WTC11 (cell line): ENCODE results near the gene RHBDL1. TPM values are rescaled to one million over a fixed set of nuclear protein-coding genes. Genes with fewer than 3 reads are reported as not detected.

Source experiments
- ATAC-seq: fragments of 200-7000 bp; cut with Tn5 transposase; 2 replicates; pipeline ENCODE4 v1.10.0; 2021; ENCODE audit warnings: mild to moderate bottlenecking, moderate library complexity
- CTCF ChIA-PET: fragments of 300-600 bp; sonication (Branson Sonifier 250); formaldehyde crosslinking; loops from one replicate; lab custom pipeline; 2021; ENCODE audit warnings: antibody characterized with exemption; lab: Charles Lee
- POLR2A ChIA-PET: fragments of 350-600 bp; sonication (Branson Sonifier 250); formaldehyde crosslinking; loops from one replicate; lab custom pipeline; 2021; ENCODE audit warnings: antibody characterized with exemption; lab: Charles Lee
- DNase-seq: peaks from one replicate; pipeline ENCODE4 v3.0.0; 2021; ENCODE audit warnings: low spot score
- H3K27ac Mint-ChIP-seq: 2 replicates; pipeline ENCODE4 v1.8.0; 2021; ENCODE audit warnings: mixed read lengths
- H3K27me3 Mint-ChIP-seq: 2 replicates; pipeline ENCODE4 v1.8.0; 2021; ENCODE audit warnings: low read depth, mild to moderate bottlenecking, moderate library complexity, mixed read lengths
- H3K36me3 Mint-ChIP-seq: 2 replicates; pipeline ENCODE4 v1.8.0; 2021; ENCODE audit warnings: mixed read lengths
- H3K4me1 Mint-ChIP-seq: 2 replicates; pipeline ENCODE4 v1.8.0; 2022; ENCODE audit warnings: mixed read lengths
- H3K4me3 Mint-ChIP-seq: 2 replicates; pipeline ENCODE4 v1.8.0; 2021; ENCODE audit warnings: mild to moderate bottlenecking, moderate library complexity, mixed read lengths
- H3K9me3 Mint-ChIP-seq: 2 replicates; pipeline ENCODE4 v1.8.0; 2021; ENCODE audit warnings: mixed read lengths
- AR ChIP-seq: fragments of 250-450 bp; sonication (Bioruptor Pico); IDR thresholded peaks from 2 replicates; pipeline ENCODE4 v1.9.0; 2021; ENCODE audit warnings: mild to moderate bottlenecking
- ATF1 ChIP-seq: sonication (generic); formaldehyde crosslinking; IDR thresholded peaks from 2 replicates; pipeline ENCODE4 v1.8.1; 2023; ENCODE audit warnings: mild to moderate bottlenecking, moderate library complexity, missing genetic modification reagents
- CREB1 ChIP-seq: sonication (generic); formaldehyde crosslinking; IDR thresholded peaks from 2 replicates; pipeline ENCODE4 v1.8.0; 2023; ENCODE audit warnings: mild to moderate bottlenecking, missing genetic modification reagents
- EMX1 ChIP-seq: fragments of 250-450 bp; sonication (Bioruptor Pico); IDR thresholded peaks from 2 replicates; pipeline ENCODE4 v1.8.0; 2021; ENCODE audit warnings: mild to moderate bottlenecking
- ERG ChIP-seq: fragments of 250-450 bp; sonication (Bioruptor Pico); IDR thresholded peaks from 2 replicates; pipeline ENCODE4 v1.8.0; 2021; ENCODE audit warnings: mild to moderate bottlenecking
- ETV6 ChIP-seq: sonication (generic); formaldehyde crosslinking; IDR thresholded peaks from 2 replicates; pipeline ENCODE4 v1.8.1; 2022; ENCODE audit warnings: mild to moderate bottlenecking, missing genetic modification reagents
- HMGA2 ChIP-seq: fragments of 250-450 bp; sonication (Bioruptor Pico); IDR thresholded peaks from 2 replicates; pipeline ENCODE4 v1.4.0; 2021; ENCODE audit warnings: mild to moderate bottlenecking, moderate library complexity
- HMGXB4 ChIP-seq: sonication (generic); formaldehyde crosslinking; IDR thresholded peaks from 2 replicates; pipeline ENCODE4 v1.8.1; 2023; ENCODE audit warnings: mild to moderate bottlenecking, moderate library complexity, missing genetic modification reagents
- KAT7 ChIP-seq: sonication (generic); formaldehyde crosslinking; IDR thresholded peaks from 2 replicates; pipeline ENCODE4 v1.8.1; 2023; ENCODE audit warnings: missing genetic modification reagents, mild to moderate bottlenecking, borderline replicate concordance
- MXD4 ChIP-seq: fragments of 250-450 bp; sonication (Bioruptor Pico); IDR thresholded peaks from 2 replicates; pipeline ENCODE4 v1.8.0; 2021; ENCODE audit warnings: mild to moderate bottlenecking, moderate library complexity, borderline replicate concordance
- MYBL2 ChIP-seq: sonication (generic); formaldehyde crosslinking; IDR thresholded peaks from 2 replicates; pipeline ENCODE4 v1.8.1; 2023; ENCODE audit warnings: mild to moderate bottlenecking, moderate library complexity, missing genetic modification reagents
- NFATC4 ChIP-seq: fragments of 250-450 bp; sonication (Bioruptor Pico); IDR thresholded peaks from 2 replicates; pipeline ENCODE4 v1.9.0; 2021; ENCODE audit warnings: mild to moderate bottlenecking
- OVOL2 ChIP-seq: fragments of 250-450 bp; sonication (Bioruptor Pico); IDR thresholded peaks from 2 replicates; pipeline ENCODE4 v1.9.0; 2021; ENCODE audit warnings: mild to moderate bottlenecking, borderline replicate concordance
- SMAD3 ChIP-seq: sonication (generic); formaldehyde crosslinking; IDR thresholded peaks from 2 replicates; pipeline ENCODE4 v1.8.0; 2022; ENCODE audit warnings: missing genetic modification reagents, mild to moderate bottlenecking, borderline replicate concordance
- SP1 ChIP-seq: sonication (generic); formaldehyde crosslinking; conservative IDR thresholded peaks from 2 replicates; pipeline ENCODE4 v1.8.1; 2022; ENCODE audit warnings: missing genetic modification reagents
- TCF7 ChIP-seq: sonication (generic); formaldehyde crosslinking; IDR thresholded peaks from 2 replicates; pipeline ENCODE4 v1.8.0; 2022; ENCODE audit warnings: mild to moderate bottlenecking, low read depth, missing genetic modification reagents, moderate library complexity
- ZBTB43 ChIP-seq: sonication (generic); formaldehyde crosslinking; IDR thresholded peaks from 2 replicates; pipeline ENCODE4 v1.8.1; 2023; ENCODE audit warnings: mild to moderate bottlenecking, missing genetic modification reagents
- ZNF121 ChIP-seq: sonication (generic); formaldehyde crosslinking; IDR thresholded peaks from 2 replicates; pipeline ENCODE4 v1.8.0; 2023; ENCODE audit warnings: missing genetic modification reagents
- ZNF396 ChIP-seq: fragments of 250-450 bp; sonication (Bioruptor Pico); IDR thresholded peaks from 2 replicates; pipeline ENCODE4 v1.8.0; 2021; ENCODE audit warnings: mild to moderate bottlenecking, moderate library complexity, borderline replicate concordance
- total RNA-seq: library from RNA; stranded (reverse); gene quantifications from 3 replicates; pipeline ENCODE4 v1.2.3, GENCODE V29; 2021
- TF ChIP-seq, protein P1 (sequence below): sonication (generic); formaldehyde crosslinking; IDR thresholded peaks from 2 replicates; pipeline ENCODE4 v1.8.1; 2023; ENCODE audit warnings: mild to moderate bottlenecking, missing genetic modification reagents, moderate library complexity
- TF ChIP-seq, protein P2 (sequence below): sonication (generic); formaldehyde crosslinking; IDR thresholded peaks from 2 replicates; pipeline ENCODE4 v1.8.0; 2022; ENCODE audit warnings: mild to moderate bottlenecking, missing genetic modification reagents

The RHBDL1 gene
- total RNA-seq, 1 experiment from 2014 or later, result 8.2 TPM

DNA sequence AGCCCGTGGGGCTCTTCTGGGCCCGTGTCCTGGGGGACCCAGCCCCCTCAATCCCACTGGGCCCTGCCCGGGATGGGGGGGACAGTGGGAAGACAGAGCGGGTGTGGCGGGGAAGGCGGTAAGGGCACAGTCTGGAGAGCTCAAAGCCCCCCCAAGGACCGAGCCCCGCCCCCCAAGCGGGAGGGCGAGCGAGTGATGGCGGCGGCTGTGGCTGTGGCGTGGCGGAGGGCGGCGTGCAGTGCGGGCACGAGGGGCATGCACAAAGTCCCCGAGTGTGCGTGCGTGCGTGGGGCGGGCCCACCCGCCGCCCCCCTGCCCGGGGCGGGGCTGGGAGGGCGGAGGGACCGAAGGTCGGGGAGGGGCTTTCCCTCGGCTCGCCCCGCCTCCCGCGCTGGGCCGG, 18.3 kb downstream of the RHBDL1 start:
- ChIA-PET POLR2A (interaction anchor here (1.1 to 1.5 kb wide), 2 partner anchors 11 to 26 kb away, joined by 4 read pairs; no protein-coding TSS in a partner anchor), CTCF (interaction anchor here (1.0 to 2.5 kb wide), 5 partner anchors 13 to 107 kb away, joined by 4 to 8 read pairs (median 6); partner anchors contain the start of genes GNG13 and RHOT2)
- Mint-ChIP-seq H3K4me1 (peaks cover 8% of the 10 kb centered on the region), H3K27ac (no peak overlapping the region), H3K36me3 (no peaks in the 10 kb centered on the region), H3K27me3 (peaks cover 64% of the 10 kb centered on the region), H3K9me3 (no peaks in the 10 kb centered on the region), H3K4me3 (peak overlapping the region; percentile 66)
- DNase-seq (no peak), ATAC-seq (no peak)
- TF ChIP-seq ERG (CRISPR knock-in tag), result no peak
- peak; percentile 78 for TF ChIP-seq SP1 (CRISPR knock-in tag)

DNA sequence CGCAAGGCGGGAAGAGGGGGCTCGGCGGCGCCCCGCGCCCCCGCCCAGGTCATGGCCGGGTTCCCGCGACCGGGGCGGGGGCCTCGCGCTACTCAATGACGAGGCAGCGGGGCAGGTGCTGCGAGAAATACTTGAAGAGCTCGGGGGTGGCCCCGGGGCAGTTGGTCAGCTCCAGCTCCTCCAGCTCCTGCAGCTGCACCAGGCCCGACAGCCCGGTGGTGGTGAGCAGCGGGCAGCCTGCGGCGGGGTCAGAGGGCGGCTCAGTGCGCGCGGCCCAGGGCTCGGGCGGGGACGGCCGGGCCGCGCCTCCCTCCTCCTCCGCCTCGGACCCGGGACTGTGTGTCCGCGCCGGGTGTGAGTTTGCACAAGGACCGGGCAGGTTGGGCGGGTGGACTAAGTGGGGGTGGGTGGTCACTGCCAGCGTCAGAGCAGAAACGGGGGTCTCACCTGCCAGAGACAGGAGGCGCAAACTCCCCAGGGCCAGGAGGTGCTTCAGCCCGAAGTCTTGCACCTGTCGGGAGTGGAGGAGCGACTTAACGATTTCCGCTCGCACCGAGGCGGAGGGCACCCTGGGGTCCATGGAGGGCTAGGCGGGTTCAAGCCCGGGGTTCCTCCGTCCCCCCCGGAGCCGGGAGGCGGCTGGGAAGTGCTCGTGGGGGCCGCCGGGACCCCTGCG, 18.9 kb downstream of the RHBDL1 start:
- ChIA-PET CTCF (interaction anchor here (1.0 to 2.5 kb wide), 7 partner anchors 8 to 107 kb away, joined by 3 to 12 read pairs (median 5); partner anchors contain the start of genes CIAO3, GNG13 and RHOT2), POLR2A (interaction anchor here (0.6 to 1.5 kb wide), 3 partner anchors 11 to 27 kb away, joined by 3 to 4 read pairs (median 4); partner anchors contain the start of gene ANTKMT)
- Mint-ChIP-seq H3K9me3 (no peaks in the 10 kb centered on the region), H3K4me3 (peak overlapping the region; percentile 71), H3K27ac (no peak overlapping the region), H3K4me1 (peaks cover 7% of the 10 kb centered on the region), H3K27me3 (peaks cover 69% of the 10 kb centered on the region), H3K36me3 (no peaks in the 10 kb centered on the region)
- ATAC-seq, result peak; percentile 11
- DNase-seq, result peak; percentile 61
- TF ChIP-seq HMGXB4 (CRISPR knock-in tag), result peak; percentile 20; the same call in 1 of the 2 replicates
- TF ChIP-seq ZNF121 (CRISPR knock-in tag), result no peak
- TF ChIP-seq ERG (CRISPR knock-in tag), result no peak
- no peak for TF ChIP-seq KAT7
- no peak for TF ChIP-seq MYBL2
- TF ChIP-seq SP1 (CRISPR knock-in tag), result no peak

DNA sequence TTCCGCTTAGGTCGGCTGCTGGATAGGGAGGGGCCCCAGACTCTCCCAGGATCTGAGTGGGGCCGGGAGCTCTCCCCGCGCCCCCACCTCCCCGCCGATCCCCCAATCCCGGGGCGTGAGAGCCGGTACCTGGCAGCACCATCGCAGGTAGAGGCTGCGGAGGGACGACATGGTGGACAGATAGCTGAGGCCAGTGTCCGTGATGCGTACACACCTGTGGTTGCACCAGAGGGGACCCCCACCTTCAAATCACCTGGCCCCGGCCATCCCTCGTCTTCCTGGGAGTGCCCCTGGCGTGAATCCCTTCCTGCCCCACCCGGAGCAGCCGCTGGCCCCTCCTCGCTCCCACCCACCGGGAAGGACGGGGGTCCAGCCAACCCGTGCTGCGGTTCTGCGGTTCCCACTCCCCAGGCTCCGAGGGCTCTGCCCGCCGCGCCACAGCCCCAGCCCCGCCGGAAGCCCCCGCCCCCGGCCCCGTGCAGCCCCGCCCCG, 19.4 kb downstream of the RHBDL1 start:
- no peak overlapping the region for H3K27ac Mint-ChIP-seq
- POLR2A ChIA-PET, result interaction anchor here (1.0 to 2.0 kb wide), 5 partner anchors 10 to 93 kb away, joined by 3 to 6 read pairs (median 3); partner anchors contain the start of genes CHTF18, JMJD8 and RPUSD1
- peaks cover 75% of the 10 kb centered on the region for H3K27me3 Mint-ChIP-seq
- peaks cover 4% of the 10 kb centered on the region; the same call in 1 of the 2 replicates for H3K4me1 Mint-ChIP-seq
- no peaks in the 10 kb centered on the region for H3K36me3 Mint-ChIP-seq
- CTCF ChIA-PET, result interaction anchor here (1.0 to 2.5 kb wide), 17 partner anchors 8 to 207 kb away, joined by 3 to 12 read pairs (median 5); partner anchors contain the start of genes CHTF18, CIAO3, JMJD8 and METRN
- DNase-seq (no peak), ATAC-seq (peak; percentile 41)
- peak overlapping the region; percentile 71 for H3K4me3 Mint-ChIP-seq
- no peaks in the 10 kb centered on the region for H3K9me3 Mint-ChIP-seq
- TF ChIP-seq AR (CRISPR knock-in tag) (no peak), ATF1 (no peak), CREB1 (CRISPR knock-in tag) (no peak), MXD4 (CRISPR knock-in tag) (no peak), EMX1 (no peak), OVOL2 (CRISPR knock-in tag) (no peak), ZNF396 (CRISPR knock-in tag) (no peak), NFATC4 (no peak), HMGA2 (CRISPR knock-in tag) (no peak), TCF7 (CRISPR knock-in tag) (no peak), ZBTB43 (no peak), ETV6 (no peak), SMAD3 (no peak)
- TF ChIP-seq, protein P1, sequence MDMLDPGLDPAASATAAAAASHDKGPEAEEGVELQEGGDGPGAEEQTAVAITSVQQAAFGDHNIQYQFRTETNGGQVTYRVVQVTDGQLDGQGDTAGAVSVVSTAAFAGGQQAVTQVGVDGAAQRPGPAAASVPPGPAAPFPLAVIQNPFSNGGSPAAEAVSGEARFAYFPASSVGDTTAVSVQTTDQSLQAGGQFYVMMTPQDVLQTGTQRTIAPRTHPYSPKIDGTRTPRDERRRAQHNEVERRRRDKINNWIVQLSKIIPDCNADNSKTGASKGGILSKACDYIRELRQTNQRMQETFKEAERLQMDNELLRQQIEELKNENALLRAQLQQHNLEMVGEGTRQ (CRISPR knock-in tag), result no peak
- TF ChIP-seq, protein P2, sequence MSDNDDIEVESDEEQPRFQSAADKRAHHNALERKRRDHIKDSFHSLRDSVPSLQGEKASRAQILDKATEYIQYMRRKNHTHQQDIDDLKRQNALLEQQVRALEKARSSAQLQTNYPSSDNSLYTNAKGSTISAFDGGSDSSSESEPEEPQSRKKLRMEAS (CRISPR knock-in tag), result no peak
